Endothelial cell (in vitro differentiated cells): ENCODE data around the gene DRD3. TPM values are rescaled to one million over a fixed set of nuclear protein-coding genes. Genes with fewer than 3 reads are reported as not detected.

Source experiments
- DNase-seq: peaks from one replicate; pipeline ENCODE4 v3.0.0; 2021; ENCODE audit warnings: low spot score
- H3K27ac Mint-ChIP-seq: one replicate; pipeline ENCODE4 v1.8.0; 2021; ENCODE audit warnings: mixed read lengths, inconsistent platforms; ENCODE audit not compliant: unreplicated experiment
- H3K27me3 Mint-ChIP-seq: one replicate; pipeline ENCODE4 v1.8.0; 2021; ENCODE audit warnings: mild to moderate bottlenecking, moderate library complexity, mixed read lengths, inconsistent platforms; ENCODE audit not compliant: unreplicated experiment
- H3K36me3 Mint-ChIP-seq: one replicate; pipeline ENCODE4 v1.8.0; 2021; ENCODE audit warnings: mild to moderate bottlenecking, low read depth, mixed read lengths, inconsistent platforms; ENCODE audit not compliant: unreplicated experiment
- H3K4me1 Mint-ChIP-seq: one replicate; pipeline ENCODE4 v1.8.0; 2021; ENCODE audit warnings: mild to moderate bottlenecking, mixed read lengths, inconsistent platforms; ENCODE audit not compliant: unreplicated experiment
- H3K4me3 Mint-ChIP-seq: one replicate; pipeline ENCODE4 v1.8.0; 2021; ENCODE audit warnings: mild to moderate bottlenecking, mixed read lengths, inconsistent platforms; ENCODE audit not compliant: unreplicated experiment
- H3K9me3 Mint-ChIP-seq: one replicate; pipeline ENCODE4 v1.8.0; 2021; ENCODE audit warnings: mixed read lengths, inconsistent platforms; ENCODE audit not compliant: unreplicated experiment
- CTCF ChIP-seq: fragments of 200-600 bp; sonication (generic); IDR thresholded peaks from one replicate; pipeline ENCODE4 v1.5.0; 2021; ENCODE audit warnings: antibody characterized with exemption; ENCODE audit not compliant: unreplicated experiment
- total RNA-seq: library from RNA; stranded (reverse); fragmentation: NEBNext Ultra II Directional; extraction: Animal tissue kit (Norgen Biotek cat#: 25700); gene quantifications from one replicate; pipeline ENCODE4 v1.2.1, GENCODE V29; 2021; ENCODE audit not compliant: unreplicated experiment

DRD3 gene
- total RNA-seq, 1 donor from 2014 or later: not detected

GRCh38 chr3:114221165-114221880 is 42.5 kb upstream of the DRD3 start:
- Mint-ChIP-seq H3K36me3 (peaks cover 7% of the 10 kb centered on the region), H3K27ac (no peak overlapping the region), H3K4me1 (peaks cover 4% of the 10 kb centered on the region), H3K4me3 (no peak overlapping the region), H3K9me3 (no peaks in the 10 kb centered on the region), H3K27me3 (peaks cover 2% of the 10 kb centered on the region)
- no peak for TF ChIP-seq CTCF
- no peak for DNase-seq

- peaks cover 4% of the 10 kb centered on the region for H3K4me1 Mint-ChIP-seq
- no peak for TF ChIP-seq CTCF
- DNase-seq: no peak
These were observed 40.9 kb upstream of the DRD3 start for GRCh38 chr3:114219741-114220140.

GRCh38 chr3:114218578-114219185 is 39.8 kb upstream of the DRD3 start:
- no peak for TF ChIP-seq CTCF
- H3K27me3 Mint-ChIP-seq: peaks cover 2% of the 10 kb centered on the region
- H3K9me3 Mint-ChIP-seq: no peaks in the 10 kb centered on the region
- no peak for DNase-seq
- peaks cover 4% of the 10 kb centered on the region for H3K4me1 Mint-ChIP-seq
- no peak overlapping the region for H3K4me3 Mint-ChIP-seq
- H3K27ac Mint-ChIP-seq: no peak overlapping the region
- H3K36me3 Mint-ChIP-seq: no peaks in the 10 kb centered on the region

More at GRCh38 chr3:114219741-114220140, 40.9 kb upstream of the DRD3 start:
- Mint-ChIP-seq H3K27me3 (peaks cover 2% of the 10 kb centered on the region), H3K9me3 (no peaks in the 10 kb centered on the region), H3K27ac (no peak overlapping the region), H3K4me3 (no peak overlapping the region), H3K36me3 (no peaks in the 10 kb centered on the region)

GRCh38 chr3:114218006-114218405 is 39.2 kb upstream of the DRD3 start:
- no peaks in the 10 kb centered on the region for H3K36me3 Mint-ChIP-seq
- H3K27ac Mint-ChIP-seq: no peak overlapping the region
- peaks cover 10% of the 10 kb centered on the region for H3K4me1 Mint-ChIP-seq
- no peak overlapping the region for H3K4me3 Mint-ChIP-seq
- TF ChIP-seq CTCF: no peak
- no peak for DNase-seq
- no peaks in the 10 kb centered on the region for H3K9me3 Mint-ChIP-seq
- peaks cover 2% of the 10 kb centered on the region for H3K27me3 Mint-ChIP-seq

GRCh38 chr3:114217266-114217665 is 38.4 kb upstream of the DRD3 start:
- H3K4me3 Mint-ChIP-seq: no peak overlapping the region
- no peaks in the 10 kb centered on the region for H3K36me3 Mint-ChIP-seq
- H3K4me1 Mint-ChIP-seq: peaks cover 13% of the 10 kb centered on the region
- H3K27ac Mint-ChIP-seq: no peak overlapping the region
- H3K27me3 Mint-ChIP-seq: peaks cover 2% of the 10 kb centered on the region
- no peak for TF ChIP-seq CTCF
- H3K9me3 Mint-ChIP-seq: no peaks in the 10 kb centered on the region
- DNase-seq: no peak
